Measurements from ENCODE around the gene PI4KB. TPM values are rescaled to one million over a fixed set of nuclear protein-coding genes. Genes with fewer than 3 reads are reported as not detected.

Gene PI4KB
- total RNA-seq, 1 experiment from 2014 or later, result 45.1 TPM

- no peak for TF ChIP-seq SRF (IDR thresholded peaks at IDR 0.05; ENCODE audit: low read depth)
- no peak for TF ChIP-seq MAX (IDR thresholded peaks at IDR 0.05)
- TF ChIP-seq EZH2phosphoT487 (IDR thresholded peaks at IDR 0.05; ENCODE audit: borderline replicate concordance), result no peak
- TF ChIP-seq JUND (IDR thresholded peaks at IDR 0.05), result no peak
- TF ChIP-seq TCF7L2 (IDR thresholded peaks at IDR 0.05; ENCODE audit: borderline replicate concordance, extremely low read depth, insufficient read depth, insufficient read length), result no peak
- TF ChIP-seq CTCF (IDR thresholded peaks at IDR 0.05 in 2 of 3, conservative IDR thresholded peaks at IDR 0.05 in 1 of 3; ENCODE audit: borderline replicate concordance in 1 of 3, insufficient read depth in 1 of 3, low read depth in 2 of 3, low read length in 2 of 3), result no peak
Observed at GRCh38 chr1:151311011-151311410, 16.2 kb downstream of the PI4KB start (continued).

- no peak overlapping the region for H3K4me3 ChIP-seq (replicated peaks in 1 of 2; ENCODE audit: low read depth in 1 of 2, low read length in 2 of 2)
- H2AFZ ChIP-seq (ENCODE audit: low read depth, low read length, poor library complexity, severe bottlenecking), result no peak overlapping the region
- DNase-seq (ENCODE audit: low read depth, low spot score) (no peak), ATAC-seq (no peak)
- H3K27ac ChIP-seq (ENCODE audit: low read depth, low read length), result no peak overlapping the region
- no peak overlapping the region for H3K4me2 ChIP-seq (ENCODE audit: low read length)
- CTCF ChIA-PET, result interaction anchor here (1.1 to 4.8 kb wide), 5 partner anchors 8 to 526 kb away, joined by 3 to 33 read pairs (median 7); no protein-coding TSS in a partner anchor
- H3K9ac ChIP-seq (ENCODE audit: low read length), result no peak overlapping the region
- no TSS peak for BruUV-seq (replicated peaks)
- H4K20me1 ChIP-seq (ENCODE audit: insufficient read depth), result no peaks in the 10 kb centered on the region
- H3K36me3 ChIP-seq (ENCODE audit: control insufficient read depth in 1 of 2, insufficient read depth in 2 of 2, low read length in 2 of 2), result peaks cover 16 to 28% of the 10 kb centered on the region in 2 experiments
- intact Hi-C loops (cut with micrococcal nuclease), result loop anchor here (2.0 kb wide), 1 partner anchor 37 kb away; the partner anchor contains the start of gene RFX5
- H3K9me3 ChIP-seq (ENCODE audit: control insufficient read depth in 1 of 2, insufficient read depth in 1 of 2, low read depth in 1 of 2, low read length in 2 of 2), result no peaks in the 10 kb centered on the region
- no peaks in the 10 kb centered on the region for H3K9me2 ChIP-seq (ENCODE audit: insufficient read depth)
- peaks cover 3% of the 10 kb centered on the region; the same call in 1 of the 2 replicates for H3K79me2 ChIP-seq (ENCODE audit: insufficient read depth, low read length)
- RAD21 ChIA-PET (ENCODE audit: low non-redundant PET in 1 of 2, low total read pairs in 2 of 2, uncharacterized antibody in 2 of 2, unreplicated experiment in 2 of 2), result no interaction called here
- POLR2A ChIA-PET, result interaction anchor here (0.6 to 3.0 kb wide), 4 partner anchors 9 to 93 kb away, joined by 5 to 18 read pairs (median 10); partner anchors contain the start of genes PI4KB and ZNF687
- TF ChIP-seq ZFX (IDR thresholded peaks at IDR 0.05) (no peak), CBX3 (IDR thresholded peaks at IDR 0.05; ENCODE audit: low read depth) (no peak)
- peaks cover 16 to 34% of the 10 kb centered on the region in 2 experiments for H3K4me1 ChIP-seq (ENCODE audit: control insufficient read depth in 1 of 2, insufficient read depth in 2 of 2, low read length in 2 of 2)
- H3K27me3 ChIP-seq (ENCODE audit: insufficient read depth, low read length), result no peaks in the 10 kb centered on the region
Observed at GRCh38 chr1:151309811-151310323, 17.3 kb downstream of the PI4KB start.

Data from HCT116 (cell line).